GM12865 (cell line): Measurements from ENCODE around the gene MCM10.

Experiments used
- DNase-seq: peaks from one replicate; pipeline ENCODE4 v3.0.0; 2010; ENCODE audit warnings: low read depth
- H3K4me3 ChIP-seq: 2 replicates; pipeline ENCODE4 v1.5.1; 2011; ENCODE audit warnings: mild to moderate bottlenecking, low read depth, low read length, control low read depth
- CTCF ChIP-seq: IDR thresholded peaks from 2 replicates; pipeline ENCODE4 v1.5.1; 2011; ENCODE audit warnings: low read length, control low read depth, low read depth, inconsistent platforms; ENCODE audit not compliant: insufficient read depth; ENCODE audit errors: missing control alignments

The MCM10 gene

GRCh38 chr10:13191362-13191761 lies 30.0 kb downstream of the MCM10 start:
- no peak for DNase-seq
- H3K4me3 ChIP-seq: no peak overlapping the region
- no peak for TF ChIP-seq CTCF

GRCh38 chr10:13193637-13194036 lies 32.3 kb downstream of the MCM10 start:
- TF ChIP-seq CTCF: no peak
- H3K4me3 ChIP-seq: no peak overlapping the region
- no peak for DNase-seq

GRCh38 chr10:13195016-13195415 lies 33.7 kb downstream of the MCM10 start:
- no peak for TF ChIP-seq CTCF
- H3K4me3 ChIP-seq: no peak overlapping the region
- no peak for DNase-seq

- DNase-seq: no peak
- no peak for TF ChIP-seq CTCF
- H3K4me3 ChIP-seq: no peak overlapping the region
Observed at GRCh38 chr10:13201132-13201531, 39.8 kb downstream of the MCM10 start.

GRCh38 chr10:13206091-13206490 lies 44.7 kb downstream of the MCM10 start:
- no peak for DNase-seq
- TF ChIP-seq CTCF: no peak
- H3K4me3 ChIP-seq: no peak overlapping the region

- peak; percentile 36 for TF ChIP-seq CTCF
- no peak overlapping the region for H3K4me3 ChIP-seq
- DNase-seq: peak; percentile 42
Observed at GRCh38 chr10:13206546-13207443, 45.4 kb downstream of the MCM10 start.

GRCh38 chr10:13213163-13213562 lies 51.8 kb downstream of the MCM10 start:
- DNase-seq: no peak
- no peak for TF ChIP-seq CTCF
- no peak overlapping the region for H3K4me3 ChIP-seq
